GM18507 (cell line): ENCODE data around the gene ASXL3.

Experiments used
- DNase-seq: peaks from one replicate; pipeline ENCODE4 v3.0.0; 2011; ENCODE audit warnings: low read depth; ENCODE audit not compliant: insufficient read length; ENCODE audit errors: extremely low spot score
- FAIRE-seq: peaks from 2 replicates; lab custom pipeline; 2011; peaks lifted over from hg19 to GRCh38; lab: Jason Lieb, UNC

Gene ASXL3

DNA sequence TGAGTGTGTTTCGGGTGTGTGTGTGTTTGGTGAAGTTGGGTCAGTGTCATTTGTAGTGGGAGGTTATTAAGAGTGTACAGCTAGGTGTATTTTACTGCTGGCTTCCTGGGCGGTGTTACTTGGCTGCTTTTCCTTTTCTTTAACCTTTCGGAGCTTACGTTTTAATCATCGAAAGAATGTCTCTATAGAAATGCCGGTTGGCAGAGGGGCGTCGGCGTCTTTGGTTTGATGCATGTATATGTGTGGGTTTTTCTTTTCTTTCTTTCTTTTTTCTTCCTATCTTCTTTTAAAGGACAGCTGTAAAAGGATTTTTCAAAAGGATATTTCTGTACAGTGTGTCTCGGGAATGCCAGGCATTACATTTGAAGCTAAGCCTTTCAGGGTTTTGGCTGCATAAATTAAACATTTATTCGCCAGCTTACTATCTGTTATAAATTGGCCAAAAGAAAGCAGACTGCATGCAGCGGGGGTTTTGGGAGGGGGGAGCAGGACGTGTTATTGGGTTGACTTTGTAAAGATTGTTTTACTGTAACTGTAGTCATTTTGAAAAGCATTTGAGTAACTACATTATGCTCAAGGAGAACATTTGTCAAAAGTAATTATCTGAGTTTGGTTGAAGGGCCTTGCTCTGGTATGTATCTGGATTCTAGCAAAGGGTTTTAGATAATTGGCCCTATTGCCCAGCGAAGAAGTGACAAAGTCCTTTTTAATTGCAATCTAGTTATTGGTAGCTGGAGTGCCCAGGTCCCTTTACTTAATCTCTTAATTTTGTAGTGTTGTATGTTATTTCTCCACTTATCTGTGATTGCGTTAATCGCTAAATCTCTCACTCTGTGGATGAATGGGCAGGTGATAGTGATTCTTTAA is 1.6 kb downstream of the ASXL3 start:
- FAIRE-seq (no peak), DNase-seq (no peak)

DNA sequence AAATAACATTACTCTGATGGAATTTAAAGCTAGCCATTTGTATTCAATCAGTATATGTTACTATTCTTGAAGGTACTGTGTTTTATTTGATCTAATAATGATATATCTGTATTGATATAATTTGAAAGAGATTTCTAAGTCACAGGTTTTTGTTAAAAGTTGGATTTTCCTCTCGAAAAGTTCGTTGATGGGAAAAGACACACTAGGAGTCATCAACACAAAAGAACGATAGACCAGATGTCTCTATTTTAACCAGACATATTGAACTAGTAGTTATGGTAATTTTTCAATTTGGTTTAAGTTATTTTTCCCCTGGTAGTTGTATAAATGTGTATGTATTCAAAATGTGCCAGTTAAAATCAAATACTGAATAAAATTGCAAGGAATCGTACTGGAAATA is 2.5 kb downstream of the ASXL3 start:
- FAIRE-seq, result no peak
- no peak for DNase-seq

DNA sequence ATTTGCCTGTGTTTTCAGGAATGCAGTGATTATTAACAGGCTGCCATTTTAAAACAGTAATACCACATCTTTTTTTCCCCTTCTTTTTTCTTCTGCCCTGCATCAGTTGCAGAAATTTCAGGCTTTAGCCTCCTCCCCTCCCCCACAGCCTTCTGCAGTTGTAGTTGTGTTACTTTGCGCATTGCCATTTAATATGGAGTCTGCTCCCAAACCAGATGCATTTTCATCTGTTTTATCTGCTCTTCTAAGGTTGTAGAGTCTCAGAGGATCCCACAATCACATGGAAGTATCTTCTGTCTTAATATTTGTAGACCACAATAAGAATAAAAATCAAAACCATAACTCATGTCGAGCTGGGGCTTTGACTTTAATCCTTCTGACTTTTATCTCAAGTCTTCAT is 3.8 kb downstream of the ASXL3 start:
- no peak for FAIRE-seq
- DNase-seq, result no peak

DNA sequence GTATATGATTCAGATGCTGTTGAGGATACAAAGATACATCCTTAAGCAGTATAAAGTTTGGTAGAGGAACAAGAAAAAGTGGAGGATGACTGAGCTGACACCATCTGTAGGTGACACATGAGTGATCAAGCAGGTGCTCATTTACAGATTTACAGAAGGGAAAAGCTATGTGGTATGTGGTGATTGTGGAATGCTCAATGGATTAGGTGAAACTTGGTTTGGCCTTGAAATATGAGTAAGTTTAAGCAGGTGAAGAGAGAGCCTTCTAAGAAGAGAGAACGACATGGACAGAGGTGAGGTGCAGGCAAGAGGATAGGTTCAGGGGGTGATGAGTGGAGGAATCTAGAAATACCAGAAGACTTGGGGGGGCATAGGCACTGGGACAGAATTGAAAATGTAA is 5.9 kb downstream of the ASXL3 start:
- no peak for FAIRE-seq
- DNase-seq, result no peak

DNA sequence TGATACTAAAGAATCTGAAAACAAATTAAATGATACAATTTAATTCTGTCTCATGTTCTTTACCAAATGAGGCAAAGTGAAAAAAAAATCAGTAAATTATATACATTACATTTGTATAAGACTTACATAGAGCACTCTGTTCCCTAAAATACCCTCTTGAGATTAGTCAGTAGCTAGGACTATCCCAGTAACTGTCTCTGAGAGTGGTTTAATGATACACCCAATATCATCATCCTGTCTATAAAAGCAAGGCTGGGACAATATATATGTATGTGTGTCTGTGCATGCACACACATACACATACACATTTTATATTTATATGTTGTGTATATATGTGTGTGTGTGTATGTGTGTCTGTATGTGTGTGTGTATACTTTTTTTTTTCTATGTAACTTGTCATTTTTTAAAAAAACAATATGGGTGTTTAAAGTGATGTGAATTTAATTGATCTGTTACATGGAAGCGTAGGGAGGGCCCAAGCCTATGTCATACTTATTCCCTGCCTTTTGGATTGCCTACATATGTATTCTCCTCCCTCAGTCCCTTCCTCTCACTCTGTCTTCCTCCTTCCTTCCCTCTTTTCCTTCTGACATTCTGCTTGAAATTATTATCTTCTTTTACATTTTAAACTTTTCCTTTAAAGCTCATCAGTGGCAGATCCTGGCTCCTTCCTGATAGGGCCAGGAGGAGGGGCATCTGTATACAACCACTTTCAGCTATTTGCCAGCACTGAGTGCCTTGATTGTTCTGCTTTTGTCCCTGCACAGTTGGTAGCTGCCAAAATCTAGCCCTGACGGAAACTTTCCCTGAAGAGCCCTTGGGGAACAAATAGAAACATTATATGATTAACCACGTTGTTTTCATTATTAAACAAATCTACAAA is 6.8 kb downstream of the ASXL3 start:
- no peak for FAIRE-seq
- no peak for DNase-seq

DNA sequence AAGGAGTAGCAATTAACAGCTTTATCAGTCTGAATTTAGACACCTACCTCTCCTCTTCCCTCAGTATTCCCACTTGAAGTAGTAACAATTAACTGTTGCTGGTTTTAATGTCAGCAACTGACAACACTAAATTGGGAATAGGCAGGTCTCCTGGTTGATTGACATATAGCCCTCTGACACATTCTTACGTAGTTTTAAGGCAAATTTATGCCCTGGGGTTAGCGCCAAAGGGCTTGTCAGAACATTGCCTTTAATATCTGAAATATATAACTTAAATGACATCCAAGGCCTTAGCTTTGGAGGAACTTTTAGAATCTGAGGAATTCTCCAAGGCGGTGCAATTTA is 7.4 kb downstream of the ASXL3 start:
- FAIRE-seq (no peak), DNase-seq (no peak)

DNA sequence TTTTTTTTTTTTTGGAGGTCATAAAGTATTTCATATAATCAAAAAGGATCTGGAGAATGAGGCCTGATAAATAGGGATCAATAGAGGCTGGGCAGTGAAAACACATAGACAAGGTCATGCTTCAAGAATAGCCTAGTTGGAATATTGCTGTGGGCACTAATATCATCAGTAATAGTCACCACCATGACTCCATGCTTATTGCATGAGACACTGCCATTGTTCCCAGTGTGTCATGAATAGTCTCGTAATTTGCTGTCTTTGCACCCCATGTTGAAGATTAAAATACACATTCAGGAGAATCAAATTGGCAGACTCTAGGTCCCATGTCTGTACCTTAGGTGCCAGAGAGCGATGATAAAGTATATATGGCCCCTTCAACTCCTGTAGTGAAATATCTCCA is 10.3 kb downstream of the ASXL3 start:
- DNase-seq (no peak), FAIRE-seq (no peak)

DNA sequence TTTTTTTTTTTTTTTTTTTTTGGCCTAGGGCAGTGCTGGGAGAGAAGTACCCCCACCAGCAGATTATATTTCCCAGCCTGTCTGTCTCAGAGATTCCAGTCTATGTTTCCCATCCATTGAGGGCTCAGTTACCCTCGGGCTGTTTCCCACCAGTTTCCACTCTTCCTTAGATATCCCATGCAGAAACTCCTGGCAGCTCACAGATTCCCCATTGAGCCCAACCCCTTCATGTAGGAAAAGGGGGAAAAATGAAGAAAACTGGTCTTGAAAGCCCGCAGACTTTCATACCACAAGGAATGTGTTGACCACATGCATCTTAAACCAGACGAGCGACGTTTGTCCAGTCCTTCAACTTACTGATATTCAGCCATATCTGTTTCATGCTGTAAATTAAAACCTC is 15.2 kb downstream of the ASXL3 start:
- FAIRE-seq (no peak), DNase-seq (no peak)

DNA sequence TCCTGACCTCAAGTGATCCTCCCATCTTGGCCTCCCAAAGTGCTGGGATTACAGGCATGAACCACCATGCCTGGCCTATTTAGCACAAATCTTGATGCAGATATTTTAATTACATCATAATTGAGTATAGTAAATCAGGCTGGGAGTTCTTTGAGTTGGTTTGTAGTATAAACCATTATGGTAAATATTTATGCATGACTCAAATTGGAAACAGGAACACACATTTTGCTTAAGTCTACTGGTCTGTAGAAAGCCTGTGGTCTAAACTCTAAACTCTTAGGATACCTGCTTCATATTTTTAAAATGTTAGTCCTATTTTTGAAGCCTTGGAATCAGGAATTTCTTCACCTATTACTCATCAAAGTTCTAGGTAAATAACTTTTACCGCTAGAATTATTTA is 16.8 kb downstream of the ASXL3 start:
- DNase-seq, result no peak
- no peak for FAIRE-seq

DNA sequence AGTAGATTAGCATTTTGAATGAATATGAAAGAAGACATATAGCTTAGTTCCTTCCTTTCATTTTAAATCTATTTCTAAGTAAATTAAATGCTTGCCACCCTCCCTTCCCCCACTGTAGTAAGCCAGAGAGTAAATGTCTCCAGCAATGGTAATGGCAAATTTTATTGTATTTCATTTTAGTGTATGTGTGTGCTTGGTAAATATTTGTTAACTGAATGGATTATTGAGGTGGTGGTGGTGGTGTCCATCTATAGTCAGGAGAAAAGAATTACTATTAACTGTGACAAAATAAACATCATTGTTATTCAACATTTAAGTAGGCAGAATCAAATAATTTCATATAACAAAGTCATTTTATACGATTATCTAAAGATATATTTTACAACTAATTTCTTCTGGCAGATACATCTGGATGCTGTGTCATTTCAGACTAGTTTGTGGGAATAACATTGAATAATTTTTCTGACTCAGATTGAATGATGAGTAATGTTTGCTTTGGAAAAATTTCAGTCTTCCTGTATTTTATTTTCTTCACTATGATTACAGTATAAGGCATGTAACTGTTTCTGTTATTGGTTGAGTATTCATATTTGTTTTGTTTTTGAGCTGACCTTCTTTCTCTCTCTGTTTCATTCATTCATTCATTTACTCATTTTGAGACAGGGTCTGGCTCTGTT is 18.3 kb downstream of the ASXL3 start:
- FAIRE-seq (no peak), DNase-seq (no peak)

DNA sequence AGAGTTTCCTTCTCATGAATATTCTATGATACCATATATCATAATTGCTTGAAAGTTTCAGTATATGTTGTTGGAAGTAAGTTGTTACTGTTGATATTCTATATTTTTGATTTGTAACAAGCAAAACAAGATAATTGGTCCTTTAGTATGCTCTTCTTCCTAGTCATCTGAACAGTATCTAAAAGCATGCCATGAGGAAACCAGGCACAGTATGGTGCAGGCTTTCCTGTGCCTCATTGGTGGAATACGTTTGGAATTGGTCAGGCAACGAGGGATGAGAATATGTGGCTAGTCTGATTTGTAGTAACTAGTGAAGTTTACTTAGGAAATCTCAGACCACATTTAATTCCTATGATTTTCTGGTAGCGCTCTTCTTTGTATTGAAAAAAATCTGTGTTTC is 22.8 kb downstream of the ASXL3 start:
- no peak for DNase-seq
- no peak for FAIRE-seq

DNA sequence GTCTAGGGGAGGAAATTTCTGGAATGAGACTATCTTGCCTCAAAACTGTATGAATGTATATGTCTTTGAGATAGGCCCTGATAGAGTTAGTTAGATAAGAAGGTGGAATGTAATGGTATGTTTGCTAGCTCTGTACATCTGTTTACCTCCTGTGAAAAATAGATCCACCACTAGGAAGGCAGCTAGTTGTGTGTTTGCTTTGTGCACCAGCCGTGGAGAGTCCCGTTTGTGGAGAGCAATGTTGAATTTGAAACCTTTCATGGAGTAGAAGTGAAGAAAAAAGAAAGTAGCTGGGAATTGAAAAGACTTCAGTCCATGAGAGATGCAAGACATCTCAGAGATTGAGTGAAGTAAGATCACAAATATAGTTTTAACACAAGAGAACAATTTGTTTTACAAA is 25.4 kb downstream of the ASXL3 start:
- no peak for FAIRE-seq
- no peak for DNase-seq

DNA sequence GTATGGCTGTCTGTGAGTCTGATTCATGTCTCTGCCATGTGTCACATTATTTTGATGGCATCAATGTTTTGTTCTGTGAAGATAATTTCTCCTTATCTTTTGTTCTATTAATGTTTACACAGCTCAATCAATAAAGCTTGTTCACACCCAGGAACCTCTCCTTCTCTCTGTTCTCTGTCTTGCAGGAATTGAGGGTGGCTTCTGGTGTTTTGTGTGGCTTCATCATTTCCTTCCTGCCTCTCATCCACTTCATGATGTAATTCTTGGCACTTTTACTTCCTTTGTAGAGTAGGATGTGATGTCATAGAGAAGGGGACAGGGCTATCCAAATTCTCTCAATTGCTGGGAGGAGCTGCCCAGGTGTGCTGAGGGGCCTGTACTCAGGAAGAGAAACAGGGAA is 27.2 kb downstream of the ASXL3 start:
- no peak for FAIRE-seq
- DNase-seq, result no peak

DNA sequence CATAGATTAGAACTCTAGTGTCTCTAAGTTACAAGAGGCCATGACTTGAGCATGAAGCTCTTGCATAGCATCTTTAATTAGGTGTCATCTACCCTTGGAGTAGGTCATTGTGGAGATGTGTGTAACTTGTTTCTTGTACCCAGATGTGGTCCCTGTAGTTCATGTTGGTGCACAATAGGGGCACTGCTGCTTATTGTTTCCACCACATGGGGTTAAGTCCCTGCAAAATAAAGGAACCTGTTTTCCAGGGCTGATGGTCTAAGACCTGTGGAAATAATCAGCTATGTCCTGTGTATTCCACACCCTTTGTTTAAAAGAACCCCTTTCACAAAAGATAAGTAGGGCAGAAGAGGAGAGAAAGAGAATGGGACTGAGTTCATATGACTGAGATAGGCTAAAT is 28.6 kb downstream of the ASXL3 start:
- no peak for FAIRE-seq

DNA sequence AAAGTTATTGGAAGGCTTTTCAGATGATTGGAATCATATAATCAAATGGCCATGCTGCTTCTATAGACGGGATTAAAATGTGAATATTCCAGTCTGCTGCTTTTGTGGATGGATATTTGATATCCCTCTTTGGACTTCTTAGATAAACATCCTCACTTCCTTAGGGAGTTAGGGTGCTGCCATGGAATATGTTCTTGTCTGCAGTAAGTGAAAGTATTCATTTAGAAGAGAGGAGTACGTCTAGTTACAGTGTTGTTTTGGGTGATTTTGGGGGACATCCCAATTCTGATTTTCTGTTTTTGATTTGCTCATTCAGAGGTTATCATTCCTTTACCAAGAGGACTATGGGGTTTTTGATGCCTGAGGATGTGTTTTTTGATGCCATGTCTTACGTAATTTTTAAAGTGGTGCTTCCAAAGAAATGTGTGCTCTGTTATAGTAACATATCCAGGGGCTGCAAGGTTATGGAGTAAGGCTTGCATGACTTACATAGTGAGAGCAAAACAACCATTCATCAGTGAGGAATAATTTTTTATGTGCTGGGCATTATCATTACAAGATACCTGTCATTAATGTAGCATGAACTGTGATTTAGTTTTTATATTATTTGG is 33.6 kb downstream of the ASXL3 start:
- DNase-seq (no peak), FAIRE-seq (no peak)

More for the DNA sequence above, 28.6 kb downstream of the ASXL3 start:
- no peak for DNase-seq

DNA sequence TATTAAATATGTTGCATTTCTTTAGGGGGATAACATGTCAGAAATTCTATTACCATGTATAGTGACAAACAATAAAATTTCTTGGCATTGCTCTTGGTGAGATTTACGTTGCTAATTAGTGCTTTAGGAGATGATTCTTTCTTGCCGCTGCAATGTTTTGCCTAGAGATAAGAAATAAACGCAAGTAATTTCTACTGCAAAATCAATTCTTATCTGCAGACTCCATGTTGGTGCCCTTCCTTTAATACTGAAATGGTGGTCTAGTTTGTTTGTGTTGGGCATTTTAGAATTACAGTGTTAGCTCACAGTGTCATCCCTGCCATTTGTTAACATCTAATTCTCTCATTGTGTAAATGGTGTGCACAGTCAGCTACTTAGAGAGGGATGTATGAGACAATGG is 34.6 kb downstream of the ASXL3 start:
- DNase-seq, result no peak
- FAIRE-seq, result no peak

DNA sequence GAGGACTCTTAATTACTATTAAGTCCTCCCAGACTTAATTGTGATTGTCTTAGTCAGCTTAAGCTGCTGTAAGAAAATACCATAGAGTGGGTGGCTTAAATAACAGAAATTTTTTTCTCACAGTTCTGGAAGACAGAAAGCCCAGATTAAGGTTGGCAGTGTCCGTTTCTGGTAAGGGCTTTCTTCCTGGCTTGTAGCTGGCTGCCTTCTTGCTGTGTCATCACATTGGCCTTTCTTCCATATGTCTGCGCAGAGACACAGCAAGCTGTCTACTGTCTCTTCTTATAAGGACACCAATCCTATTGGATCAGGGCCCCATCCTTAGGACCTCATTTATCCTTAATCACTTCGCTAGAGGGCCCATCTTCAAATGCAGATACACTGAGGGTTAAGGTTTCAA is 38.5 kb downstream of the ASXL3 start:
- no peak for FAIRE-seq
- DNase-seq, result no peak

DNA sequence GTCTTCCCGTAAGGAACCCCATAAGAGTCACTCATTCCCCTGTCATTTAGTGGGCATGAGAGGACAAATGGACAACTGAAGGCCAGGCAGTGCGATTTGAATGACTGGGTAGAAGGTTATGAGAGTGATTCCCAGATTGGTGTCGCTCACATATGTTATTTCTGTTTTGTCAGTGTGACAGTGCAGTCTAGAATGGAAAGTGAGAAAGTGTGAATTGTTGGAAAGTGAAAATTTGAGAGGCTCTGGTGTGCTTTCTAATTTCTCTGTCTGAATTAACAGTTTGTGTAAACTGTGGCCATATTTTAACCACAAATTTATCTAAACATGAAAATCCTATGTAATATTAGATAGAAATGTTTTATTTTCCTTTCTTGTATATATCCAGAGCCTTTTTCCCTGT is 49.1 kb downstream of the ASXL3 start:
- DNase-seq (no peak), FAIRE-seq (no peak)

DNA sequence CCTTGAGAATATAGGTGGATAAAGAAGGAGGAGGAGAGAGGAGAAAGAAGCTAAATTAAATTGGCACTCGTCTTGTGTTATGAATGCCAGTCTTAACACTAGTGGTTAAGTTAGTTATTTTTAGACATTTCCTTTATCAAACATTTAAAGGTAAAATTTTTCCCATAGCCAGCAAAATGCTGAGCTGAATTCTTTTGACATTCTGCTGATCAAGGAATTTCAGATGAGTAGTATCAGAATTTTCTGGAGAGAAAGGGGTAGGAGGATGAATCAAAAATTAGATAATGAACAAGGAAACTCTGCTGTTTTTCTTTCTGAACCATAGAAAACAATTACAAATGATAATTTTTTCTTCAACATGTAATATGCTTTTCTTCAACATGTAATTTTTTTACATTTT is 52.5 kb downstream of the ASXL3 start:
- DNase-seq (no peak), FAIRE-seq (no peak)

DNA sequence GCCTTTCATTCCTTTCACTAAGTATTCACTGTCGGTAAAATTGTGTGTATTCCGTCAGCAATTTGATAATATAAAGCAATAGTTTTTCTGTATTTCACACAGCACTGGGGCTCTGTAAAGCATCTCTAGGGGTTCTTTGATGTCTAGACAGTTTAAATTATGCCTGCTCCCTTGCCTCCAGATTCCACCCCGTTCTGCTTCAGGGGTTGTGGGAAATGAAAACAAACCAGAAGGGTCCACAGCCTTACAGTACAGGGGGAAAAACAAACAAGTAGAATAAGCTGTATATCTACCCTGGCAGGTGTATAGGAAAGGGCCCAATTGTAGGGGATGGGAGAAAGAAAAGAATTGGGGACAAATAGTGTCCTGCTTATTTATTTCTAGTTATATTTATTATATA is 63.1 kb downstream of the ASXL3 start:
- FAIRE-seq (no peak), DNase-seq (no peak)
